Nephron progenitor cell (in vitro differentiated cells): Measurements from ENCODE around the gene RAB40B.

Source experiments
- DNase-seq: peaks from one replicate; pipeline ENCODE4 v3.0.0; 2021
- H3K27ac Mint-ChIP-seq: 2 replicates; pipeline ENCODE4 v1.8.0; 2021; ENCODE audit warnings: mild to moderate bottlenecking, moderate library complexity, mixed read lengths
- H3K27me3 Mint-ChIP-seq: 2 replicates; pipeline ENCODE4 v1.8.0; 2021; ENCODE audit warnings: mild to moderate bottlenecking, low read depth, mixed read lengths; ENCODE audit not compliant: poor library complexity
- H3K36me3 Mint-ChIP-seq: 2 replicates; pipeline ENCODE4 v1.8.0; 2021; ENCODE audit warnings: low read depth, mixed read lengths
- H3K4me1 Mint-ChIP-seq: 2 replicates; pipeline ENCODE4 v1.8.0; 2021; ENCODE audit warnings: mixed read lengths
- H3K4me3 Mint-ChIP-seq: 2 replicates; pipeline ENCODE4 v1.8.0; 2021; ENCODE audit warnings: mild to moderate bottlenecking, moderate library complexity, mixed read lengths
- H3K9me3 Mint-ChIP-seq: 2 replicates; pipeline ENCODE4 v1.8.0; 2021; ENCODE audit warnings: mild to moderate bottlenecking, moderate library complexity, mixed read lengths
- CTCF ChIP-seq: fragments of 200-600 bp; sonication (generic); IDR thresholded peaks from 2 replicates; pipeline ENCODE4 v1.5.0; 2021; ENCODE audit warnings: antibody characterized with exemption

Gene RAB40B

DNA sequence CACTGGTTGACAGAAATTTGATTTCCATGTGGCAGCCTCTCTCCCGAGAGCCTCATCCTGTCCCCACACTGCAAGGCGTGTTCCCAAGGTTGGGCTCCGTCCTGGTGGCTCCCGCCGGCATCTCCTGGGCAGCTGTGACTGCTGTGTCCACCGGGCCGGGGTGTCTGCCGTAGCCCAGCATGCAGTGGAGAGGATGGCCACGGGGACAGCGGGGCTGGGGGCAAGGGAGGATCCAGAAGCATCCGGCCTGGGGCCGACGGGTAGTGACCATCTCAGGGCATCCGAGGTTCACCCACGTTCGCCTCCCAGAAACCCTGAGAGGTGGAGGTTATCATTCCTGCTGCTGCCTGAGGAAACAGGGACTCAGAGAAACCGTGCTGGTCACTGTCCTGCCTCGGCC, 7.3 kb upstream of the RAB40B start:
- no peaks in the 10 kb centered on the region for H3K9me3 Mint-ChIP-seq
- no peak overlapping the region for H3K4me3 Mint-ChIP-seq
- H3K36me3 Mint-ChIP-seq, result no peaks in the 10 kb centered on the region
- peaks cover 22% of the 10 kb centered on the region for H3K27me3 Mint-ChIP-seq
- no peak for TF ChIP-seq CTCF
- H3K4me1 Mint-ChIP-seq, result peaks cover 28% of the 10 kb centered on the region
- DNase-seq, result no peak
- H3K27ac Mint-ChIP-seq, result no peak overlapping the region

GRCh38 chr17:82704886-82705285, 6.4 kb upstream of the RAB40B start:
- Mint-ChIP-seq H3K27me3 (peaks cover 30% of the 10 kb centered on the region), H3K36me3 (no peaks in the 10 kb centered on the region), H3K9me3 (no peaks in the 10 kb centered on the region), H3K4me1 (peaks cover 28% of the 10 kb centered on the region), H3K4me3 (no peak overlapping the region), H3K27ac (no peak overlapping the region)
- TF ChIP-seq CTCF, result no peak
- DNase-seq, result no peak

DNA sequence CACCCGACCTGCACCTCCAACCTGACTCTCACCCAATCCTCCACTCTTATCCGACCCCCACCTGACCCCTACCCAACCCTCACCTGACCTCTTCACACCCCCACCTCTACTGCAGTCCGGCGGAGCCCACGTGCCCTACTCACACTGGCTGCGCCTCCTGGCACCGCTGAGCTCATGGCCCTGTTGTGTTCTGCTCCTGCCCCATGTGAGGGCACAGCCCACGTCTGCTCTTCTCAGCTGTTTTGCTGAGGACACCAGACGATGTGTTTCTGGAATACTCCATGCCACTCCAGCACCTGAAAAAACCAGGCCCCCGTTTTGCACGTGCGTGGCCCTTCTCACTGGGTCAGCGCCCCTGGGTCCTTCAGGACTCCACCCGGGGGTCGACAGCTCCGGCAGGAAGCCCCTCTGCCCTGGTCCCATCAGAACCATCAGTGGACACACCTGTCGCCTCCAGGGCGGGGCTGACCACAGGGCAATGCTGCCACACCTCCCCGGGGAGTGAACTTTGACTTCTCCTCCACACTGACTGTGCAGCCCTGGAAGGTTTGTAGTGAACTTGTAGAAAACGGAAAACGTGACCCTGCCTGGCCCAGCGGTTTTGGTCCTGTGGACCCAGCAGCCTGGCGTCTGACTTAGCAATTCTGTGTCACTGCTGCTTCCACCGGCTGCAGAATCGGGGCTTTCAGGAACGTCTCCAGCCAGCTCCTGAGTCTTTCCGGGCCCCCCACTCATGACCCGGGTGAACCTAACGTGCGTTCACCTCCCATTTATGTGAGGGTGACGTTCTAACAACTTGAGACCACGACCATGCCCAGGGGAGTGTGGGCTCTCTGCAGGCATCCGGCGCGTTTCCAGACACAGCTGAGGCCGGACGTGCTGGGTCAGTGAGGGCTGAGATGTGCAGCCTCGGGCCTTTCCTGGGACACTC, 5.7 kb upstream of the RAB40B start:
- H3K27ac Mint-ChIP-seq, result no peak overlapping the region
- H3K27me3 Mint-ChIP-seq, result peaks cover 36% of the 10 kb centered on the region
- H3K4me3 Mint-ChIP-seq, result no peak overlapping the region
- no peak for TF ChIP-seq CTCF
- DNase-seq, result no peak
- H3K9me3 Mint-ChIP-seq, result no peaks in the 10 kb centered on the region
- peaks cover 28% of the 10 kb centered on the region for H3K4me1 Mint-ChIP-seq
- no peaks in the 10 kb centered on the region for H3K36me3 Mint-ChIP-seq

- Mint-ChIP-seq H3K27me3 (peaks cover 38% of the 10 kb centered on the region), H3K27ac (no peak overlapping the region), H3K4me3 (no peak overlapping the region), H3K4me1 (peaks cover 28% of the 10 kb centered on the region), H3K9me3 (no peaks in the 10 kb centered on the region), H3K36me3 (no peaks in the 10 kb centered on the region)
- TF ChIP-seq CTCF, result no peak
- no peak for DNase-seq
Measured at GRCh38 chr17:82703036-82703745, 4.7 kb upstream of the RAB40B start.

GRCh38 chr17:82702231-82702927, 3.9 kb upstream of the RAB40B start:
- Mint-ChIP-seq H3K27ac (no peak overlapping the region), H3K36me3 (no peaks in the 10 kb centered on the region), H3K4me1 (peaks cover 24% of the 10 kb centered on the region), H3K27me3 (peaks cover 35% of the 10 kb centered on the region), H3K9me3 (no peaks in the 10 kb centered on the region), H3K4me3 (no peak overlapping the region)
- TF ChIP-seq CTCF, result no peak
- no peak for DNase-seq
